NCI-H460 (cell line): ENCODE results near the gene EBLN2. TPM values are rescaled to one million over a fixed set of nuclear protein-coding genes. Genes with fewer than 3 reads are reported as not detected.
"Not testable (repeated sequence)": the region's sequence is repeated elsewhere in the genome, so short reads cannot be mapped to it uniquely, and the experiment has no call there.

Source experiments
- DNase-seq: peaks from one replicate; pipeline ENCODE4 v3.0.0-alpha.2; 2016; ENCODE audit warnings: low read depth; ENCODE audit errors: extremely low read depth
- total RNA-seq: library from RNA; depleted of rRNA; stranded (reverse); fragments of >200 nt; shearing (Covaris generic); gene quantifications from 2 replicates; pipeline ENCODE4 v1.2.3, GENCODE V29; 2014

The EBLN2 gene
- total RNA-seq, 1 experiment from 2014 or later, result 3.4 TPM

GRCh38 chr3:73056845-73057150, 4.7 kb upstream of the EBLN2 start:
- DNase-seq, result no peak

GRCh38 chr3:73060302-73060723, 1.1 kb upstream of the EBLN2 start:
- DNase-seq, result no peak

- DNase-seq, result not testable (repeated sequence)
Observed at GRCh38 chr3:73066243-73066642, 4.8 kb downstream of the EBLN2 start.

DNA sequence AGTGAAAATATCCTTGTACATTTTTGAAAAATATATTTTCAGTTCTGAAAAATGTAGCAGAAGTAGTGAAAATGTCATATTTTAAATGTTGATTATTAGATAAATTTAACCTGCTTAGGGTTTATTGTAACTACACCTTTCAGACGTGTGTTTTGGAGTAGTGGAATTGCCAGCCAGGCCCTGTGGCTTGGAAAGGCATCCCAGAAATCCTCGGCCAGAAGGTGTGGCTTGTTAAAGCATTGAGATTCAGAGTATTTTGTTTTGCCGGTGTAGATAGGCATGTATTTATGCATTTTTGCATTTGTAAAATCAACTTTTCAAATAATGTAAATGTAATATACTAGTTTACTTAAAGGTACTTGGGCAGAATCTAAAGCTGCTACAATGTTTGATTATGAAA, 7.0 kb downstream of the EBLN2 start:
- DNase-seq, result no peak

DNA sequence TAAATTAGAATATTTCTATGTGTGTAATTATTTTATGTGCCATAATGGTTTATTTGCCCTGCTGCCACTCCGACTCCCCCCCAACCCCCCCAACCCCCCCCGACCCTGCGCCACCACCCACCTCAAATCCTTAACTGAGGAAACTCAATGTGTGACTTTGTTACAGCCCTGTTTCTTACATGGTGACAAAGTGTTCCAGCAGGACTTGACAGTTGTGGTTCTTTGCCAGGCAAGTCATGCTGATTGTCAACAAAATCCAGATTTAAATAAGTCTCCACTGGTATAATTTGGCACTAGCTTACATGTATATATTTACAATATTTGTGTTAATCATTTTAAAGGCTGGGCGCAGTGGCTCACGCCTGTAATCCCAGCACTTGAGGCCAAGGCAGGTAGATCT, 7.7 kb downstream of the EBLN2 start:
- no peak for DNase-seq

DNA sequence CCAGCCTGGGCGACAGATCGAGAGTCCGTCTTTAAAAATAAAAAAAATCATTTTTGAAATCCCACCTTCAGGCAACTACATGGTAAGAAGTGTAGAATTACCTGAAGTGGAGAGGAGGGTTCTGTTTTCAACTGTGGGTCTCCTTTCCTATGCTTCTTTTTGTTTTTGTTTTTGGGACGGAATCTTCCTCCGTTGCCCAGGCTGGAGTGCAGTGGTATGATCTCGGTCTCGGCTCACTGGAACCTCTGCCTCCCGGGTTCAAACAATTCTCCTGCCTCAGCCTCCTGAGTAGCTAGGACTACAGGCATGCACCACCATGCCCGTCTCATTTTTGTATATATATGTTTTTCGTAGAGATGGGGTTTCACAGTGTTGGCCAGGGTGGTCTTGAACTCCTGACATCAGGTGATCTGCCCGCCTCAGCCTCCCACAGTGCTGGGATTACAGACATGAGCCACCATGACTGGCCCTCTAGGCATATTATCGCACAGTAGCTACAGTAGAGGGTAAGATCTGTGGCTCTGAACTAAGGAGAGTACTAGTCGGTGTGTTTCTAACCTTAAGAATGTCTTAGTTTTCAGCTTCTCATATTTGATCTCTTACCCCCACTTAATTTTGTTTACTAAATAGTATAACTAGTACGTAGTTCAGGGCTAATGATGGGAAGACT, 8.5 kb downstream of the EBLN2 start:
- no peak for DNase-seq

DNA sequence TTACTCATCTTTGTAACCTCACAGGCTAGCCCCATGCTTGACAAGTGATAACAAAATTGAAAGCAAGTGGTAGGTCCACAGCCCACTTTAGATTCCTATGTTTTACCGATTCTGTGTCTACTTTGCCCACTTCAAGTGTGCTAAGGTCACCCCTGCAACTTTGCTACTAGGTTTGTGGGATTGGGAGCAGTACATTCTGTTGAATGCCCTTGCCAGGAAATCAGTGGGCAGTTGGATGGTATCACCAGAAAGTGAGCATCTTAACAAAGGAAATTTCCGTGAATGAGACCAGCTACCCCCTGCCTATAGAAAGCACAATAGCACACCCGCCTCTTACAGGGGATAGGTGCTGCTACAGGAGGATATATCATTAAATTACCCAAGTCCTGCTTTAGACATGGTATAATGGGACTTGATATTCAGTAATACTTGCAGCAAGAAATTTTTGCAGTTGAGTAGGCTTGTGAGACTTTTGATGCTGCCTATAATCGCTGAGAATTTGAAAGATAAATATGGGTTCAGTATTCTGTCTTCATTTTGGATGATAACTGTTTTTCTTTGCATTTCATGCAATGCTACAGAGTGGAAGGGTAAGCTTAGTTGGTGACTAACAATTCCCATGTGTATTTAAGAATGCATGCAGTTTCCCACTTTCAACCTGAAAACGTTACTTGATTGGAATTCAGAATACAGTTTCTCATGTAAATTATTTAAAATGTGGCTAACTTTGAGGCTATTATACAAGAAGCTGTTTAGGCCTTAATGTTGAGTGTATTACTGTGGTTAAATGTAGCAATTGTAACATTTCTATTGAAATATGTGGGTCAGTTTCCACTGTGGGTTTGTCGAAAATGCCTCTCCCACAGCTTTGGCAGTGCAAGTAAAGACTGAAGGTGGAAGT, 9.5 kb downstream of the EBLN2 start:
- DNase-seq, result no peak

- no peak for DNase-seq
Observed at GRCh38 chr3:73071952-73072351, 10.5 kb downstream of the EBLN2 start.

DNA sequence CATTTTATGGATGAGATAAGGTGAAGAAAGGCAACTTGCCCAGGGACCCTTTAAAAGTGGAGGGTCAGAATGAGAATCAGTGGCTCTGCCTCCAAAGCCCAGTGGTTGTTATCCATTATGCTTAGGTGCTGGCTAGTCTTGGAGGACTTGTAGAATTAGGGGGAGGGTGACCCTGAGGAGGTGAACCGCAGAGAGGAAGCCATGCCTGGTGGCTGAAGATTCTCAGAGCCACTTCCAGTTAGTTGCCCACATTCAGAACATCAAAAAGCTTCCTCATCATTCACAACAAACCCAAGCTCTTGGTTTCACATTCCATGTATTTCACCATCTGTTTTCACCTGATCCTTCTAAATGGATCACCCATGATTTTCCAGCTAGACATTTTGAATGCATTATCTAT, 11.2 kb downstream of the EBLN2 start:
- no peak for DNase-seq

GRCh38 chr3:73073091-73073707, 11.7 kb downstream of the EBLN2 start:
- no peak for DNase-seq

DNA sequence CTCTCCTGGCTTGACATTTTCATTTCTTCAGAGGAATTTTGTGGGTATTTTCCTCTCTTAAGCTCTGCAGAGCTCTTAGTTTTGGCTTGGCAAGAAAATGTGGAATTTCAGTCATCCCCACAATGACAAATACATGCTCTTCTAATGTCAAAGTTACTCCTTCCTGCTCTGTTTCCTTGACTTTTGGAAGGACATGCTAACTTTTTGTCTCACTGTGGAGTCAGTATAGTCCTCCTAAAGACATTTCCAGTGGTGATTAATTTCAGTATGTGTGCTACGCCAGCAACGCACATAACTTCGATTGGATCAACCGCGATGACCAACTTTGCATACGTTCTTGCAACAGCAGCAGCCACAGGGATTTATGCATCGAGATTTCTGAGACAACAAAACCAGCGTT, 13.3 kb downstream of the EBLN2 start:
- no peak for DNase-seq

- DNase-seq, result no peak
Observed at GRCh38 chr3:73080216-73080966, 18.9 kb downstream of the EBLN2 start.

- DNase-seq, result no peak
Observed at GRCh38 chr3:73081140-73081539, 19.7 kb downstream of the EBLN2 start.

GRCh38 chr3:73084170-73084569, 22.7 kb downstream of the EBLN2 start:
- DNase-seq, result no peak

GRCh38 chr3:73086071-73086494, 24.6 kb downstream of the EBLN2 start:
- DNase-seq, result peak; percentile 20

DNA sequence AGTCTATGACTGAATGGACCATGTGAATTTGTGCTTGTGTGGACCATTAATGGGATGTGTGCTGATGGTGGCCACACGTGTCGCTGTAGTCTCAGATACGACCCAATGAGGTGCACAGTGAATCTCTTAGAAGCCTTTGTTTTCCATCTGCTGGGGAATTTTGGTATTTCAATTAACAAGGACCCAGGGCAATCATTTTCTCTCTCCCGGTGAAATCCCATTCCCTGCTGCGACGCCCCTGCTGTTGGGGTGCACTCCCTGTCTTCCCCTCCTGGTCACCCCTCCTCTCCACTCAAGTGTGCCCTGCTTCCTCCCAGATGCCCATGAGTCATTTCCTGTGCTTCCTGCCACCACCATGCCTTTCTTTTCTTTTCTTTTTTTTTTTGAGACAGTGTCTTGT, 32.7 kb downstream of the EBLN2 start:
- peak; percentile 28 for DNase-seq

DNA sequence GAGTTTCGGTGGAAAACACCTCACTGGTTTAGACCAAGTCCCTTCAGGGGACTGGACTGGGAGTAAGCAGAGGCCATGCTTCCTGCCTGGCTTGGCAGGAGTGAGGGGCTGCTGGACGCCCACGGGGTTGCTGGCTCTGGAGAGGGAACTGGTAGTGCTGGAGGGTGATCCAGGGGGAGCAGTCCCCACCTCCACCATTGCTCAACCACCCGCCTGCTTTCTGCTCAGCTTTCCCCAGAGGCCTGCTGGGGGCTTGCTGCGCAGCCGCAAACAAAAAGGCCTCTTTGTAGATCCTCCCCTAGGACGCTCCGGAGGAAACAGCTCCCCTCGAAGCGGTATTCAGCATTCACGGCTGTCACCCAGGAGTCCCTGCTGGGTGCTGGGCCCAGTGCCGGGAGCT, 33.5 kb downstream of the EBLN2 start:
- no peak for DNase-seq

- DNase-seq, result no peak
Observed at GRCh38 chr3:73096169-73096568, 34.7 kb downstream of the EBLN2 start.

- DNase-seq, result no peak
Observed at GRCh38 chr3:73098026-73098425, 36.6 kb downstream of the EBLN2 start.

DNA sequence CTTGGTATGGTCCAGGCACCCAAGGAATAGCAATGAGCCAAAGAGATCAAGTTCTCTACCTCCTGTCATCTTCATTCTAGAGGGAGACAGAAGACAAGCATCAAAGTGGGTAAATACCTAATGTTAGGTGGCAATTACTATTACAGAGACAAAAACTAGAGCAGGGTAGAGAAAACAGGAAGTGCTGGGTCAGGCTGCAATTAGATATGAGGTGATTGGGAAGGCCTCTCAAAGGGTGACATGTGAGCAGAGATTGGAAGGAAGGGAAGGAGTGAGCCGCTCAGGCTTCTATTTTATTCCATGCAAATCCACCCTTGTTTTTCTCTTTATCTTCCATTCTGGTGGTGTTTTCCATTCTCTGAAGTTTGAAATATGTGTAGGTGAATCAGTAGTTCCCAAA, 37.4 kb downstream of the EBLN2 start:
- DNase-seq, result no peak
